Measurements from ENCODE around the gene ANKRD30A.
"Not testable (repeated sequence)": the region's sequence is repeated elsewhere in the genome, so short reads cannot be mapped to it uniquely, and the experiment has no call there.

ANKRD30A gene

DNA sequence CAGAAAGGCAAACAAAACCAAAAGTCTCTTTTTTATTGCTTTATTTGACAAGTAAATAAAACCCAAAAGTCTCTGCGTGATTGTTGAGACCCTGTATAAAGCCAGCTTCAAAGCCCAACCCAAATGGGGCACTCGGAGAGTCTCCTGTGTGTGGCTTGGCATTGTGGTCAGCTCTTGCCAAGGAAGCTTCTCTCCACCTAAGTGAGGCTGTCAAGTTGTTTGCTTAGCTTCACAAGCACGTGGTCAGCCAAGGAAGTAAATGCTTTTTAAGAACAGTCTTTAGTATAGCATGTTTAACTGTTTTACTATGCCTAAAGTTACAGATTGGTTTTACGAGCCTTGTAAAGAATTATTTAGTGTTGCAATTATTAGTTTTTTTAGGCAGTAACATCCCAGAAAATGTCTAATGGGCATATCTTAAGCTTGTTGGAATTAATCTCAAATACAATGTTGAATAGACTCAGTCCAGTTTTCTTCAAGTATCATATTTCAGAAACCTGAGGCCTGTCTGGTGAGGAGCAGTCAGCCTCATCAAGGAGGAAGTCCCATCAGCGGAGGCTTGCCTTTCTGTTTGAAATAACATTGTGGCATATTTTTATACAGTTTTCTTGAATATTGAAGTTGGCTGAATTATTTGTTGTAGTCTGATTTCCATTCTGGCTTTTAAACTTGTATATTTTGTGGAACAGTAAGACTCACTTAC is 144.3 kb downstream of the ANKRD30A start:
- DNase-seq, result no peak

DNA sequence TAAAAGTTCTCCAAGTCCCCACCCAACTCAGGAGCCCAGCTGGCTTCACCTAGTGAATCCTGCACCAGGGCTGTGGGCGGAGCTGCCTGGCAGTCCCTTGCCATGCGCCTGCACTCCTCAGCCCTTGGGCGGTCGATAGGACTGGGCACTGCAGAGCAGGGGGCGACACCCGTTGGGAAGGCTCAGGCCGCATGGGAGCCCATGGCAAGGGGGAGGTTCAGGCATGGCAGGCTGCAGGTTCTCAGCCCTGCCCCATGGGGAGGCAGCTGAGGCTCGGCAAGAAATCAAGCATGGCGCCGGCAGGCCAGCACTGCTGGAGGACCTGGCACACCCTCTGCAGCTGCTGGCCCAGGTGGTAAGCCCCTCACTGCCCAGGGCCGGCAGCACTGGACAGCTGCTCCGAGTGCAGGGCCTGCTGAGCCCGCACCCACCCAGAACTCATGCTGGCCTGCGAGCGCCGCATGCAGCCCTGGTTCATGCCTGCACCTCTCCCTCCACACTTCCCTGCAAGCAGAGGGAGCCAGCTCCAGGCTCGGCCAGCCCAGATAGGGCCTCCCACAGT is 149.9 kb downstream of the ANKRD30A start:
- DNase-seq, result no peak

- DNase-seq, result no peak
Measured at GRCh38 chr10:37285063-37285462, 159.7 kb downstream of the ANKRD30A start.

DNA sequence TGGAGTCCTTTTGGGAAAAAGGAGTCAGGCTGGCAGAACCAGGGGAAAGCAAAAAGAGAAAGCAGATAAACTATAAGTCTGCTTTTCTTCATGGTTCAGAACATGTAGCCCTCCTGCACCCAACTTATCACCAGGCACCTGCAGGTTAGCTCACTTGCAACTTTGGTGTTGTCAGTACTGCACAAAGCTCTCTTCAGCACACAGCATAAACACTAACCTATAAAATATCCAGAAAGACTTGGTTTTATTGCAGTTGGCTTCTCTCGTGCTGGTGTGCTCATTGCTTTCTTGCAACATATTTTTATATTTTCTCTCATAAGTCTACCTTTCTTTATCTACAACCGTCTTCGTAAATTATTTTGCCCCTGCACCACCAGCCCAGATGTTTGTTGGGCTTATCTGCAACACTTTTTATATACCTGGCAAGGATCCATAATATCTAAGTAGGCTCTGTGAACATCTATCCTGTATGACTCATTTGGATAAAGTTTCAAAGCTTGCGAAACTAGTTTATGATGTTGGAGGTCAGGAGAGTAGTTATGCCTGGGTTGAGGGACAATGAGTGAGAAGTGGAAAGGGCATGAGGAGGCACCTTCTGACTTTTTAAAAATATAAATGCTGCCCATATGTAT is 164.6 kb downstream of the ANKRD30A start:
- DNase-seq, result no peak

- no peak for DNase-seq
Measured at GRCh38 chr10:37301271-37301670, 175.9 kb downstream of the ANKRD30A start.

DNA sequence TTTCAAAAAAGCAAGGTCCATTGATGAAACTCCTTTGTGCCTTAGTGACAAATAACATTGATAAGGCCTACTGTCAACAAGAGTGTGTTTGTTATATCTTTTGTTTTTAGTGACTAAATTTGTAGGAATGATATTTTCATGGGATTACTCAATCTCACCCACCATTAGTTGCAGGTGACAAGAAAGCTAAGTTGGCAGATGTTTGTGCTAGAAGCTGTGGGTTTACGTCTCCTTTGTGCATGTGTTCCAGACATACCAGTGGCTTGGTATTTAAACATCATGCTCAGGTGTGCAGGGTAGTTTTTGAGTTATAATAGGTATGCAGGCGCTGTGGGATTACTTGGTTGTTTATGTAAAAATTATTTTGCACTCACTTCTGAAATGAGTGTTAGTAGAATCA is 178.6 kb downstream of the ANKRD30A start:
- no peak for DNase-seq

DNA sequence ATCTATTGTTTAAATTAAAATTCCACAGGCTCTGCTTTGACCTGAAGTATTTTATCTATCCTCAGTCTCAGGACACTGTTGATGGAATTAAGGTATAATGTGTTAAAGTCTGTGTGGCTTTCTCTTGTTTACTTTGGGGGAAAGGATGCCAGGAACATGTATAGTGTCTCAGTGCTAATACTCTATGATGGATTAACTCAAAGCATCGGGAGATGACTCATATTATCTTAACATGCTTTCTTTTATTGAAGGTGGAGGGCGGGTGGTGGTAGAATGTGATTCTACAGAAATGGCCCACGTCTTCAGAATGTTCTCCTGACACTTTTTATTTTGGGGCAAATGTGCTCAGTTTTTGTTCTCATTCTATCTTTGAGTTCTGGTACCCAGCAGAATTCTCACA is 189.0 kb downstream of the ANKRD30A start:
- DNase-seq, result no peak

GRCh38 chr10:37314862-37315261 is 189.5 kb downstream of the ANKRD30A start:
- no peak for DNase-seq

DNA sequence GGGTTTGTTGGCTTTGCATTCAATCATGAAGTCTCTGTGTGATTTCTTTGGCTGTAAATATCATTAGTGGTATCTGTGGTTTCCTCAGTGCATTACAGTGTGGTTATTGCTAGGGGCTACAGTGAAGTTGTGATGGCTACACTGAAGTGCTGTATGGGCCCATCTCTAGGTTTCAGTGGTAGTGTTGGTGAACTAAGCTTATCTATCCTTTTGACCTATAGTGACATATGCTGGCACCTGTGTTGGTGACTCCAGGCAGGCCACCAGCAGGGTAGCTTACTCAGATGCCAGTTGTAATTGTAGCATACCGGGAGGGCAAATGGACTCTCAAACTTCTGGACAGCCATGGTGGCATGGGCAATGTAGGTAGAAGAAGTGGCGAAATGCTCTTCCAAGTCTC is 219.0 kb downstream of the ANKRD30A start:
- DNase-seq, result no peak

DNA sequence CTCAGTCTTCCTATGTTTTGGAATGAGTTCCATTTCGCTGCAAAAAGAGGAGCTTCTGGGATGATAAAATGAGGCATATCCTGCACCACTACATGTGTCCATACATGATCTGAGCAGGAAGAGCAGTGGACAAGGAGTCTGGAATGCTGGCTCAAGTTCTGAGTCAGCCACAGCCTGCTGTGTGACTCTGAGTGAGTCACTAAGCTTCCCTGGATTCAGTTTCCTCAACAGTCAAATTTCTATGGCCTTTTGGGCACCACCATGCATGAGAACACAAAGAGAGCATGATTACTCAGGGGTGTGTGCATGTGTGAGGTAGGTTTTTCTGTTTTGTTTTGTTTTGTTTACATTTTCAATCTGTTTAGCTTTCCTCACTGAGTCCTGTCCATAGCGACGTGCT is 254.6 kb downstream of the ANKRD30A start:
- no peak for DNase-seq

DNA sequence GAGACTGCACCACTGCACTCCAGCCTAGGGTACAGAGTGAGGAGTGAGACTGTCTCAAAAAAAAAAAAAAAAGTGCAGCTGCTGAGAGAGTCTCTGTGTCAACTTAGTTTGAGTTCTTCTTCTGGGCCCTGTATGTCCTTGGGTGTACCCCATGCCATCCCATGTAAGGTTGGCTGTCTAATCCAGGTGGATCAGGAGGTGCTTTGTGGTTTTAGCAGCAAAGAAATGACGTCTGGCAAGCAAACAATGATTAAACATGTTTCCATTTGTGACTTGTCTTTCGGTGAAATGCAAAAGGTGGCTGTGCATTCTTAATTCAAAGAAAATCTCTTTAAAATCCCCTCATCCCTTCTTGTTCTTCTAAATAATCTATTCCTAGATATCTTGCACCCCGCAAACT is 255.9 kb downstream of the ANKRD30A start:
- no peak for DNase-seq

GRCh38 chr10:37384923-37385322 is 259.5 kb downstream of the ANKRD30A start:
- no peak for DNase-seq

- DNase-seq, result no peak
Measured at GRCh38 chr10:37390926-37391325, 265.5 kb downstream of the ANKRD30A start.

GRCh38 chr10:37400774-37401173 is 275.4 kb downstream of the ANKRD30A start:
- DNase-seq, result not testable (repeated sequence)

DNA sequence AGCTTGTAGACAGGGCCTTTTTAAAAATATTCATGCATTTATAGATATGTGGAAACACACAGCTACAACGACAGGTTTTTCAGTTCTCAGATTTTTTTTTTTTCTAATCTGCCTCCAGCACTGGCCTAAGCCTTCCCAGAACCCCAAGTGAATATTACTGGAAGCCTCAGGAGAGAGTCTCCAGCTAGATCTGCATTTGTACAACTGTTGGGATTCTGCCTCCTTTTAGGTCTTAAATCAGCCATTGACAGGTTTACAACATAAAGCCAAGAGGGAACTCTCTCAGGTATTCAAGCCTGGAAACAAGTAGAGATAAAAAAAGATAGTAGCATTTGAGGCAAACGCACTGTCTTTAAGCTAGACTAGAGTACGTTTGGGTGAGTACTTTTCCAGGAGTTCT is 275.8 kb downstream of the ANKRD30A start:
- no peak for DNase-seq

GRCh38 chr10:37403776-37404175 is 278.4 kb downstream of the ANKRD30A start:
- no peak for DNase-seq
